Adrenal gland (tissue), 5 donors: ENCODE measurements around the gene MAP2.

Source experiments
- POLR2A ChIP-seq, 2 donors: fragments of 450-650 bp; IDR thresholded peaks; one replicate each; pipeline ENCODE4 v1.6.1; 2017; ENCODE audit warnings: antibody characterized with exemption in 2 of 2, mild to moderate bottlenecking in 2 of 2, moderate library complexity in 1 of 2
- TF ChIP-seq, protein P1 (sequence below), 6 experiments: fragments of 450-650 bp in 4 of 6; fragments of 200-600 bp in 2 of 6; sonication (generic) in 1 of 6; IDR thresholded peaks; 1 replicate in 5 of 6; 2 replicates in 1 of 6; pipeline versions ENCODE4 v1.5.1 to v1.8.0; 2016 to 2021; ENCODE audit warnings: antibody characterized with exemption in 6 of 6, mild to moderate bottlenecking in 2 of 6, moderate library complexity in 1 of 6
- donor health status: DM: no; HTN: no; CAD: no.

DNA sequence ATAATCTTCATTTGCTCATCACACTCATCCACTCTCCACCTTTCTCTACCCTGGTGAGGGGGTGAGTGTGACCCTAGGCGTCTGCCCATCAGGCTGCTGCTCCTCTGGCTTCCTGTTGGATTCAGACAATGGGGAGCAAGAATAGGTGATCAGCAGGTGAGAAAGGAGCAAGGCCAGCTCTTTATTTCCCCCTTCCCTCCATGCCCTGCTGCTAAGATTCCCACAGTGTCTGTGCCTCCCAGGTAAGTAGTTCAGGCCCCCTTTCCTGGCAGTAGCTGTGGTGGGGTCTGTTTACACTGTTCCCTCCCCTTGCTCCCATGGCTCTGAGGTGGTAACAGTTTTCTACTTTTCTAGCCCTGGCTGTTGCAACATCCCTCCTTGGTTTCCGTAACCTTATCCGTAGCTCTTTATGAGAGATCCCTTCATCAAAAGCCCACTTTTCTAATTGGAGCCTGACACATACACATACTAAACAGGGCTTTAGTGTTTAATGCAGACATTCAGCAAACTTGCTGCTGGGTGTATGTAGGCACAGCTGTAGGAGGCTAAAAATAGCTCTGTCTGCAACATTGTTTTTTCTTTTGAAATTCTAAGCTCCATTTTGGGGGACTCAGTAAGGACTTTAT lies 27.5 kb downstream of the MAP2 start:
- TF ChIP-seq, protein P1, sequence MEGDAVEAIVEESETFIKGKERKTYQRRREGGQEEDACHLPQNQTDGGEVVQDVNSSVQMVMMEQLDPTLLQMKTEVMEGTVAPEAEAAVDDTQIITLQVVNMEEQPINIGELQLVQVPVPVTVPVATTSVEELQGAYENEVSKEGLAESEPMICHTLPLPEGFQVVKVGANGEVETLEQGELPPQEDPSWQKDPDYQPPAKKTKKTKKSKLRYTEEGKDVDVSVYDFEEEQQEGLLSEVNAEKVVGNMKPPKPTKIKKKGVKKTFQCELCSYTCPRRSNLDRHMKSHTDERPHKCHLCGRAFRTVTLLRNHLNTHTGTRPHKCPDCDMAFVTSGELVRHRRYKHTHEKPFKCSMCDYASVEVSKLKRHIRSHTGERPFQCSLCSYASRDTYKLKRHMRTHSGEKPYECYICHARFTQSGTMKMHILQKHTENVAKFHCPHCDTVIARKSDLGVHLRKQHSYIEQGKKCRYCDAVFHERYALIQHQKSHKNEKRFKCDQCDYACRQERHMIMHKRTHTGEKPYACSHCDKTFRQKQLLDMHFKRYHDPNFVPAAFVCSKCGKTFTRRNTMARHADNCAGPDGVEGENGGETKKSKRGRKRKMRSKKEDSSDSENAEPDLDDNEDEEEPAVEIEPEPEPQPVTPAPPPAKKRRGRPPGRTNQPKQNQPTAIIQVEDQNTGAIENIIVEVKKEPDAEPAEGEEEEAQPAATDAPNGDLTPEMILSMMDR (IDR thresholded peaks at IDR 0.05) = no peak
- no peak for TF ChIP-seq POLR2A (IDR thresholded peaks at IDR 0.05)
